Inferior parietal cortex (tissue), 1 donor: ENCODE measurements around the gene TMEM187.

Experiments used
- DNase-seq: peaks from one replicate; pipeline ENCODE4 v3.0.0-alpha.2; 2016; ENCODE audit errors: extremely low spot score

TMEM187 gene

GRCh38 chrX:153954558-153955227 is 17.9 kb upstream of the TMEM187 start:
- no peak for DNase-seq

GRCh38 chrX:153955228-153955732 is 17.3 kb upstream of the TMEM187 start:
- DNase-seq: no peak

- DNase-seq: no peak
Observed at GRCh38 chrX:153956044-153956907, 16.3 kb upstream of the TMEM187 start.

- no peak for DNase-seq
Observed at GRCh38 chrX:153957224-153957623, 15.3 kb upstream of the TMEM187 start.

GRCh38 chrX:153958605-153959004 is 13.9 kb upstream of the TMEM187 start:
- DNase-seq: no peak

GRCh38 chrX:153959649-153960048 is 12.9 kb upstream of the TMEM187 start:
- no peak for DNase-seq

- DNase-seq: no peak
Observed at GRCh38 chrX:153960077-153960476, 12.5 kb upstream of the TMEM187 start.

- DNase-seq: no peak
Observed at GRCh38 chrX:153960786-153961185, 11.8 kb upstream of the TMEM187 start.

GRCh38 chrX:153961292-153961691 is 11.3 kb upstream of the TMEM187 start:
- no peak for DNase-seq

GRCh38 chrX:153963546-153963945 is 9.0 kb upstream of the TMEM187 start:
- no peak for DNase-seq

GRCh38 chrX:153964105-153964504 is 8.4 kb upstream of the TMEM187 start:
- no peak for DNase-seq

- no peak for DNase-seq
Observed at GRCh38 chrX:153965406-153965805, 7.1 kb upstream of the TMEM187 start.

- DNase-seq: no peak
Observed at GRCh38 chrX:153966283-153966688, 6.3 kb upstream of the TMEM187 start.

- no peak for DNase-seq
Observed at GRCh38 chrX:153966841-153967535, 5.6 kb upstream of the TMEM187 start.

GRCh38 chrX:153967536-153968224 is 4.9 kb upstream of the TMEM187 start:
- no peak for DNase-seq

GRCh38 chrX:153968255-153968654 is 4.3 kb upstream of the TMEM187 start:
- DNase-seq: no peak

GRCh38 chrX:153968754-153969124 is 3.8 kb upstream of the TMEM187 start:
- no peak for DNase-seq

- DNase-seq: no peak
Observed at GRCh38 chrX:153969125-153969903, 3.2 kb upstream of the TMEM187 start.

GRCh38 chrX:153969904-153970356 is 2.6 kb upstream of the TMEM187 start:
- DNase-seq: peak; percentile 35

GRCh38 chrX:153970357-153971123 is 2.0 kb upstream of the TMEM187 start:
- DNase-seq: peak; percentile 42
